ENCODE results near the gene CACNA1C. TPM values are rescaled to one million over a fixed set of nuclear protein-coding genes. Genes with fewer than 3 reads are reported as not detected.
A peak's percentile ranks its signal among the peaks of the same experiment; 100 is the strongest.

CACNA1C gene
- total RNA-seq, 2 donors from 2014 or later = 99.2 to 127 TPM

GRCh38 chr12:2501464-2502191 is 448.8 kb downstream of the CACNA1C start:
- intact Hi-C loops (cut with DNase I) = no loop called here
- DNase-seq = peak; percentile 69
- peak; percentile 62 to 79 for ATAC-seq

GRCh38 chr12:2503036-2503435 is 450.2 kb downstream of the CACNA1C start:
- DNase-seq (no peak), ATAC-seq (no peak)
- intact Hi-C loops (cut with DNase I) = no loop called here

GRCh38 chr12:2503762-2504161 is 451.0 kb downstream of the CACNA1C start:
- DNase-seq (no peak), ATAC-seq (peak; percentile 47 to 64)
- intact Hi-C loops (cut with DNase I) = no loop called here

GRCh38 chr12:2504577-2504976 is 451.8 kb downstream of the CACNA1C start:
- intact Hi-C loops (cut with DNase I) = no loop called here
- no peak for ATAC-seq
- DNase-seq = no peak

GRCh38 chr12:2507814-2508213 is 455.0 kb downstream of the CACNA1C start:
- DNase-seq (no peak), ATAC-seq (no peak)
- intact Hi-C loops (cut with DNase I) = no loop called here

GRCh38 chr12:2509137-2509536 is 456.4 kb downstream of the CACNA1C start:
- DNase-seq (no peak), ATAC-seq (no peak)
- intact Hi-C loops (cut with DNase I) = no loop called here

GRCh38 chr12:2510045-2510444 is 457.3 kb downstream of the CACNA1C start:
- no peak for DNase-seq
- ATAC-seq = peak; percentile 74 to 89
- intact Hi-C loops (cut with DNase I) = no loop called here

GRCh38 chr12:2513141-2514037 is 460.6 kb downstream of the CACNA1C start:
- no peak for ATAC-seq
- intact Hi-C loops (cut with DNase I) = no loop called here
- DNase-seq = no peak

- no peak for ATAC-seq
- no peak for DNase-seq
- intact Hi-C loops (cut with DNase I) = no loop called here
Observed at GRCh38 chr12:2514038-2514340, 461.2 kb downstream of the CACNA1C start.

GRCh38 chr12:2520722-2521246 is 468.0 kb downstream of the CACNA1C start:
- DNase-seq = no peak
- intact Hi-C loops (cut with DNase I) = no loop called here
- no peak for ATAC-seq

- DNase-seq (no peak), ATAC-seq (no peak)
- intact Hi-C loops (cut with DNase I) = no loop called here
Observed at GRCh38 chr12:2523317-2523716, 470.5 kb downstream of the CACNA1C start.

- DNase-seq = no peak
- intact Hi-C loops (cut with DNase I) = no loop called here
- no peak for ATAC-seq
Observed at GRCh38 chr12:2523844-2524243, 471.1 kb downstream of the CACNA1C start.

GRCh38 chr12:2526371-2526770 is 473.6 kb downstream of the CACNA1C start:
- intact Hi-C loops (cut with DNase I) = no loop called here
- DNase-seq = no peak
- ATAC-seq = peak; percentile 66 to 73

GRCh38 chr12:2528001-2528400 is 475.2 kb downstream of the CACNA1C start:
- DNase-seq = no peak
- ATAC-seq = no peak
- intact Hi-C loops (cut with DNase I) = no loop called here

- DNase-seq (no peak), ATAC-seq (no peak)
- intact Hi-C loops (cut with DNase I) = no loop called here
Observed at GRCh38 chr12:2529807-2530206, 477.0 kb downstream of the CACNA1C start.

GRCh38 chr12:2531371-2531770 is 478.6 kb downstream of the CACNA1C start:
- intact Hi-C loops (cut with DNase I) = no loop called here
- ATAC-seq = no peak
- no peak for DNase-seq

- DNase-seq = no peak
- no peak for ATAC-seq
- intact Hi-C loops (cut with DNase I) = no loop called here
Observed at GRCh38 chr12:2533036-2533435, 480.2 kb downstream of the CACNA1C start.

- intact Hi-C loops (cut with DNase I) = no loop called here
- DNase-seq (no peak), ATAC-seq (no peak)
Observed at GRCh38 chr12:2535583-2536204, 482.9 kb downstream of the CACNA1C start.

GRCh38 chr12:2536724-2537123 is 483.9 kb downstream of the CACNA1C start:
- intact Hi-C loops (cut with DNase I) = no loop called here
- DNase-seq (no peak), ATAC-seq (no peak)

Data from left cardiac atrium (tissue), 4 donors.